HG03196 (cell line): ENCODE measurements around the gene JUND.

Source experiments
- ATAC-seq: cut with Tn5 transposase; IDR thresholded peaks from one replicate; pipeline ENCODE4 v1.9.1; 2021; ENCODE audit not compliant: unreplicated experiment

The JUND gene

DNA sequence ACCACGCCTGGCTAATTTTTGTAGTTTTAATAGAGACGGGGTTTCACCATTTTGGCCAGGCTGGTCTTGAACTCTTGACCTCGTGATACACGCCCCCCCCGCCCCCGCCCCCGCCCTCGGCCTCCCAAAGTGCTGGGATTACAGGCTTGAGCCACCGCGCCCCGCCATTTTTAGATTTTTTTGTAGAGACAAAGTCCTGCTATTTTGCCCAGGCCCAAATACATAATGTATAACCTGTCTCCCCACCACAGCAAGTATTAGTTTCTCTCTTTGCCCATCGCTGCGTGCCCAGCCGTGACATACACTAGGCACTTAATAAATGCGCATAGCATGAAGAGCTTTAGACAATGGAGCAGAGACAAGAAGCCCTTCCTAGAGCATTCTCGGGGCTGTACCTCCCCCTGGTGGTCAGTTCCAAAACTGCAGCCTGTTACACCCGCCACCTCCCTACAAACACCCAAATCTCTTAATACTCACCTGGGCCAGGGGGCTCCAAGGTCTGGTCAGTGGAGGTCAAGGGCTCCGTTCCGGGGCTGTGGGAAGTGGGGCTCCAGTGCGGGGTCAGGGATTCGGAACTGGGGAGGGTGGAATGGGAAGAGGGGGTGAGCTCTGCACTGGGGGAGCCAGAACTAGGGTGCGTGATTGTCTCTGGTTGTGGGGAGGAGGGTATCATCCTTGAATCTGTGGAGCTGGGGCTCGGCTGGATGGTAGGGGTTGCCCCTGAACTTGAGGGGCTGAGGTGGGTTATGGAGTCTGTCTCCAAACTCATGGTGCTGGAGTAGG, 29.6 kb downstream of the JUND start:
- no peak for ATAC-seq

DNA sequence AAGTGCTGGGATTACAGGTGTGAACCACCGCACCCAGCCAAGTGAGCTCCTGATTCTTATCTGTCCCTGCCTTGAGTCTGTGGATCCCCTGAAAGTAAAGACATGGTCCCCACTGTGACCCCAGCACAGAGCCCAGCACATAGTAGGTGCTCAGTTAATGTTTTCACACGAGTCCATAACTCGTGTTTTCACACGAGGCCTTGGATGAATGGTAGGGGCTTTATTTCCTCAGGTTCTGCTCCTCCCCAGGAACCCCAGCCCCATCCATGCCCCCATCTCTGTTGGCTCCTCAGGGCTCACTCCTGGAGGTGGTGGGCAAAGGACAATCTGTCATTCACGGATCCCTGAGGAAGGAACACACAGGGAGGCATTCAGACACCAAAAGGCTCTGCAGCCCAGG, 31.6 kb downstream of the JUND start:
- no peak for ATAC-seq

DNA sequence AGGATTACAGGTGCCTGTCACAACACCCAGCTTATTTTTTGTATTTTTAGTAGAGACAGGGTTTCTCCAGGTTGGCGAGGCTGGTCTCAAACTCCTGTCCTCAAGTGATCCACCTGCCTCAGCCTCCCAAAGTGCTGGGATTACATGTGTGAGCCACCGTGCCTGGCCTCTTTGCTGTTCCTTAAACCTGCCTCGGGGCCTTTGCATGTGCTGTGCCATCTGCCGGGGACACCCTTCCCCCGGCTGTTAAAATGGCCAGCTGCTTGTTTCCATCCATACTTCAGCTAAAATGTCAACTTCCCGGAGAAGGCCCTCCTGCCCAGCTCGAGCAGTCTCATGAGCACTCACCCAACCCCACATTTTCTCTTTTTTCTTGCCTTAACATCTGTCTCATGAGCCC, 36.1 kb downstream of the JUND start:
- no peak for ATAC-seq

DNA sequence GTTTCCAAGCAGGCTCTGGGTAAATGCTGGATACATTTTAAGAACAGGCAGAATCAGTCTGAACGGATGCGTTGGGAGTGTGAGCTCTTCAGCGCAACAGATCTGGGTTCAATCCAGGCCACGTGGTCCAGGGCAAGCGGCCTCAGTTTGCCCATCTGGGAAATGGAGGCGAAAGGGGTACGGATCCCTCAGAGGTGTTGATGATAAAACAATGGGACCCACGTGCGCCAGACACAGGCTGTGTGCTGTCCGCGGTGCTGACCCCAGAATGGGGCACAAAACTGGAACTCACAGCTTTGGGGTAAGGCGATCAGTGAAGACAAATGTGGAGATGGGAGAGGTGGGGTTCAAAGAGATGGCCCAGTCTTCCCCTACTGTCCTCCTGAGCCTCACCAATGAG, 42.1 kb downstream of the JUND start:
- no peak for ATAC-seq

DNA sequence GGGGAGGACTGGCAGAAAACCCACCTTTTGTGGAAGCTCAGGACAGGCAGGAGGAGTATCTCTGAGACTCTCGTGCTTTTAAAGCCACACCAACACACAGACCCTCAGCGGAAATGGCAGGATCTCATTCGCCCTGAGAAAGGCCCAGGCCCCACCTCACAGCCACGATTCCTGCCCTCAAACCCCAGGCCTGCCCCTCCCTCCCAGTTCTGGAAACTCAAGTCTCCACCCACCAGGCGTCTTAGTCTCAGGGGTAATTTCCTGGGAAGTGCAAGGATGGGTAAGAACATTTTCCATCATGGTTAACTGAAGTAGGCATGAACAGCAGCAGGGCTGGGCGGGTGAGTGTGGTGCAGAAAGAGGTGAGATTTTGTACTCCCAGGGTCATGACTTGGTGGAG, 47.2 kb downstream of the JUND start:
- ATAC-seq = no peak

DNA sequence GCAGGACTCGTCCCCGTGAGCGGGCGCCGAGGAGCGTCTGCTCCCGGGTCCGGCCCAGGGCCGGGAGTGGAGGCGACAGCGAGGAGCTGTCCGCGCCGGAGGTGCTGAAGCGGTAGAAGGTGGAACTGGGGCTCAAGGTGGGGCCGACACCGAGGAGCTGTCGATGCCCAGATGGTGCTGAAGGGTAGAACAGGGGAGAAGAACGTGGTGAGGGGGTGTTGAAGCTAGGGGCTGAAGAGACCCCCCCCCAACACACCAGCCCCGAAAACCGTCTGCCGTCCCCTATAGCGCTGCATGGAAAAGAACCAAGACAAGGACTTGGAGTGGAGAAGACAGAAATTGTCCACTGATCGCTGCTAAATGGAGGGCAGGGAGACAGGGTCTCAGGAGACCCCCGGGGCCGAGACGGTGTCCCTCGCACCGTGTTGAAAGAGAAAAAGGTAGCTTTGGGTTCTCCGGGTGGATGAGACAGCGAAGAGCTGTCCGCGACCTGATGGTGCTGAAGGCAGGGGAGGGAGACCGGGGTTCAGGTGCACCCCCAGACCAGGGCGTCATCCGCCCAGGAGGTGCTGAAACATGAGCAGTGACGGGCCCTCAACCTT, 48.1 kb downstream of the JUND start:
- ATAC-seq = no peak

DNA sequence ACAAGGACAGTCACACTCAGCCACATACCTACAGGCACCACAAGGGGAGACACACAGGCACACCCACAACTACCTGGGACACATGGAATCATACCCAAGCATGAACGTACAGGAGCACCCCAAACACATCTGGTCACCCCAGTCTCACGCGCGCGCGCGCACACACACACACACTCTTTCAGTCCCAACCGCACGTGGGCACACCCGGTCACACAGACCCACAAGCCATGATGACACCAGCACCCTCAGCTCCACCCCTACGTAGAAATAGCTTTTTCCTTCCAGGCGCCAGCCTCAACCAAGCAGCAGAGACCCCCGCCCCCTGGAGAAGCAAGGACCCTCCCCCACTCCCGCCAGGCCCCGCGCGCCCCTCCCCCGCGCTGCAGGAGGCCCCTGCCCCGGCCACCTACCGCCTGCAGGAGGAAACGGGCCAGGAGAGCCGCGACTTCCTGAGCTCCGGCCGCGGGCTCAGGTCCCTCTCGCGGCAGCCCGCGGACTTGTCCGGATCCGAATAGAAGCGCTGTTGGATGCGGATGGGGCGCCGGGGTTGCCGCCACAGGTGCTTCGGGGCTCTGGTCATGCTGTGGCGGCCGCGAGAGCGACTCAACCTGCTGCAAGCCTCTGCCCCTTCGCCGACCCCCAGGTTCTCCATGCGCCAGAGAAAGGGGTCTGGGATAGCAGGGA, 48.7 kb downstream of the JUND start:
- no peak for ATAC-seq

DNA sequence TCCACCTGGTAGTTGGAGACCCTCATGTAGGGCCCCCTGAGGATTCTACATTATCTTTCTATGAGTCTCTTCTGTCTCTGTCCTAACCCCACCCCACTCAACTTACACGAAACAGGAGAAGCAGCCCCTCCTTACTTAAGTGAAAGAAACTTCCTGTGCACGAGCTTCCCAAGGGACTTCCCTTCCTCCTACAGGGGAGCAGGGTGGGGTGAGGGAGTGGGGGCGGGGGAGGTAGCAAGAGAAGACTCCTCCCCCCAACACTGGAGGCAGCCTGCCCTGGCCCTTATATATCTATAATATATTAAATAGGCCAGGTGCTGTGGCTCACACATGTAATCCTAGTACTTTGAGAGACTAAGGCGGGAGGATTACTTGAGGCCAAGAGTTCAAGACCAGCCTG, 49.6 kb downstream of the JUND start:
- ATAC-seq = no peak

DNA sequence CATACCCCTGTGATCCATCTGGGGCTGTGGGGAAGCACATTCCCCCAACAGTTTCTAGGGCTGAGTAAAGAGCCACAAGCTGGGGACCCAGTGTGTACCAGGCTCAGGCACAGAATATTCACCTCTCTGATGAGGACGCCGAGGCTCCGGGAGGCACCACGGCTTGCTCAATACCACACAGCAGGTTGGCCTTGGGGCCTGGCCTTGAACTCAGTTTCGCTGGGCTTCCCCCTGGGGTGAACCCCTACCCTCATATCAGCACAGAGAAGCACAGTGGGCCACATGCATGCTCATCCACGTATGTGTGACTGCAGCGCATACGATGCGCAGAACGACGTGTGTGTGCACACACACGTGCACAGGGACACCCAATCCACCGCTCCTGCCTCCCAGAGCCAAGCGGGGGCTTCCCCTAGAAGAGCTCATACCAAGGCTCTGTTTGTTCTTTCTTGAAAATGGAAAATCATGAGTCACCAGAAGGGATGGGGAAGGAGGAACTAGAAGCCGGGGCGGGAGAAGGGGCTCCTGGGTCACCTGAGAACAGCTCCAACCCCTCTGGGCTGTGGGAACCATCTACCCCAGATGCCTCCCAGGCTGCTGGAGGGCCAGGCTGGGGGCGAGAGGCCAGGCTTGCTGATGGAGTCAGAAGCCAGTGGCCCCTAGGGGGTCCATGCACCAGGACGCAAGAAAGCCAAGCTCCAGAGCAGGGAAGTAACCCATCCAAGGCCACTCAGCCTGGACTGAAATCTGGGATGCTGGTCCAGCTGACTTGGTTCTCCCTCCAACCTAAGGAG, 50.3 kb downstream of the JUND start:
- ATAC-seq = no peak

DNA sequence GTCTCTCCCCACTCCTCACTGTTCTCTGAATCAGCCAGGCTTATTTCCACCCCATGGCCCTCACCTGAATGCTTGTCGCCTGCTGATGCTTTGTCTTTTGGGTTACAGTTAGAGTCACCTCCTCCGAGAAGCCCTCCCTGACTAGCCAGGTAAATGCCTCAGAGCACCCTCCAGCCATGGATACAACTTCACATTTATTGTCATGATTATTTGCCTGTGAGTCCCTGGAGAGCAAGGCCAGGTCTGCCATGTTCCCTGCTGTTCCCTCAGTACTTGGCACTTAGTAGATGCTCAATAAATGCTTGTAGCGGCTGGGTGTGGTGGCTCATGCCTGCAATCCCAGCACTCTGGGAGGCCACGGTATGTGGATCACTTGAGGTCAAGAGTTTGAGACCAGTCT, 51.5 kb downstream of the JUND start:
- ATAC-seq = no peak
